Endothelial cell of umbilical vein (primary cell): Measurements from ENCODE around the gene KDM6B. TPM values are rescaled to one million over a fixed set of nuclear protein-coding genes. Genes with fewer than 3 reads are reported as not detected.

Experiments used
- BruUV-seq: library from RNA; stranded (reverse); fragments of 400-500 nt; replicated peaks from 2 replicates; lab custom pipeline; 2021; lab: Mats Ljungman, UMichigan
- CTCF ChIA-PET: fragments of 300-600, 350-600 bp; sonication (Branson Sonifier 250); formaldehyde crosslinking; loops from one replicate; lab custom pipeline; 2021; ENCODE audit warnings: antibody characterized with exemption, inconsistent platforms; lab: Charles Lee
- POLR2A ChIA-PET: fragments of 300-600, 350-600 bp; sonication (Branson Sonifier 250); formaldehyde crosslinking; loops from one replicate; lab custom pipeline; 2021; ENCODE audit warnings: antibody characterized with exemption, inconsistent platforms; lab: Charles Lee
- DNase-seq: peaks from one replicate; pipeline ENCODE4 v3.0.0-alpha.2; 2011; ENCODE audit warnings: low read depth, low spot score
- FAIRE-seq: peaks from 2 replicates; lab custom pipeline; 2011; peaks lifted over from hg19 to GRCh38; lab: Jason Lieb, UNC
- H2AFZ ChIP-seq: 2 replicates; pipeline ENCODE4 v1.6.0; 2012; ENCODE audit warnings: low read depth, low read length, control low read depth, inconsistent platforms
- H3K27ac ChIP-seq: 2 replicates; pipeline ENCODE4 v1.5.1; 2011; ENCODE audit warnings: low read depth, mild to moderate bottlenecking, control low read depth, low read length, moderate library complexity; ENCODE audit not compliant: insufficient read depth
- H3K27me3 ChIP-seq, 2 experiments: 2 replicates each; pipeline versions ENCODE4 v1.6.0 to v1.6.1; 2011; ENCODE audit warnings: low read length in 2 of 2, mixed read lengths in 1 of 2; ENCODE audit not compliant: control insufficient read depth in 2 of 2, insufficient read depth in 2 of 2
- H3K36me3 ChIP-seq, 2 experiments: 2 replicates in 1 of 2; 3 replicates in 1 of 2; pipeline ENCODE4 v1.5.1; 2011; ENCODE audit warnings: low read length in 2 of 2, mild to moderate bottlenecking in 1 of 2, moderate library complexity in 1 of 2; ENCODE audit not compliant: control insufficient read depth in 2 of 2, insufficient read depth in 2 of 2; ENCODE audit errors: extremely low read depth in 1 of 2
- H3K4me1 ChIP-seq: 3 replicates; pipeline ENCODE4 v1.5.1; 2011; ENCODE audit warnings: mild to moderate bottlenecking, low read length; ENCODE audit not compliant: control insufficient read depth, insufficient read depth; ENCODE audit errors: extremely low read depth
- H3K4me2 ChIP-seq: 2 replicates; pipeline ENCODE4 v1.6.1; 2011; ENCODE audit warnings: low read length, control low read depth, mixed read lengths; ENCODE audit not compliant: insufficient read depth
- H3K4me3 ChIP-seq, 3 experiments: fragments of 200-600 bp in 1 of 3; sonication (generic), shearing (Covaris generic) in 1 of 3; replicated peaks in 1 of 3; 2 replicates each; pipeline ENCODE4 v1.5.1; 2011 to 2016; ENCODE audit warnings: control low read depth in 3 of 3, low read length in 3 of 3, mild to moderate bottlenecking in 2 of 3, inconsistent platforms in 1 of 3, low read depth in 1 of 3, moderate library complexity in 1 of 3; ENCODE audit not compliant: insufficient read depth in 1 of 3
- H3K79me2 ChIP-seq: 2 replicates; pipeline ENCODE4 v1.6.0; 2012; ENCODE audit warnings: low read length, inconsistent platforms; ENCODE audit not compliant: control insufficient read depth, insufficient read depth
- H3K9ac ChIP-seq: replicated peaks from 2 replicates; pipeline ENCODE3; 2011; ENCODE audit warnings: low read length, control low read depth; ENCODE audit not compliant: insufficient read depth; ENCODE audit errors: extremely low read depth
- H3K9me1 ChIP-seq: replicated peaks from 3 replicates; pipeline ENCODE4 v1.6.0; 2011; ENCODE audit warnings: mild to moderate bottlenecking, low read length; ENCODE audit not compliant: control insufficient read depth, insufficient read depth; ENCODE audit errors: extremely low read depth
- H3K9me3 ChIP-seq: replicated peaks from 2 replicates; pipeline ENCODE4 v1.5.1; 2012; ENCODE audit warnings: low read length, inconsistent platforms; ENCODE audit not compliant: control insufficient read depth, insufficient read depth
- H4K20me1 ChIP-seq: replicated peaks from 2 replicates; pipeline ENCODE3; 2011; ENCODE audit warnings: mild to moderate bottlenecking, low read length; ENCODE audit not compliant: control insufficient read depth, insufficient read depth; ENCODE audit errors: extremely low read depth
- EZH2 ChIP-seq: IDR thresholded peaks from 2 replicates; pipeline ENCODE4 v1.6.1; 2012; ENCODE audit warnings: borderline replicate concordance, low read depth, mild to moderate bottlenecking, moderate library complexity, low read length, inconsistent platforms; ENCODE audit not compliant: severe bottlenecking
- FOS ChIP-seq: IDR thresholded peaks from 2 replicates; pipeline ENCODE4 v1.6.1; 2011; ENCODE audit warnings: mild to moderate bottlenecking, low read length, moderate library complexity, borderline replicate concordance; ENCODE audit not compliant: insufficient read depth
- GATA2 ChIP-seq: IDR thresholded peaks from 2 replicates; pipeline ENCODE4 v1.7.0; 2011; ENCODE audit warnings: low read depth, mild to moderate bottlenecking, moderate library complexity, mixed read lengths, low read length; ENCODE audit not compliant: insufficient read length, insufficient read depth
- JUN ChIP-seq: IDR thresholded peaks from 2 replicates; pipeline ENCODE4 v1.6.1; 2011; ENCODE audit warnings: borderline replicate concordance, low read depth; ENCODE audit not compliant: insufficient read length, insufficient read depth
- MYC ChIP-seq: IDR thresholded peaks from one replicate; pipeline ENCODE4 v1.6.1; 2011; ENCODE audit warnings: mild to moderate bottlenecking, low read depth, low read length
- POLR2A ChIP-seq: IDR thresholded peaks from 2 replicates; pipeline ENCODE4 v1.6.1; 2012; ENCODE audit warnings: low read depth, mild to moderate bottlenecking, control low read depth, low read length
- POLR2AphosphoS5 ChIP-seq: IDR thresholded peaks from 2 replicates; pipeline ENCODE4 v1.6.1; 2012; ENCODE audit warnings: low read depth, mild to moderate bottlenecking, control low read depth, low read length, moderate library complexity; ENCODE audit not compliant: insufficient read depth
- dilution Hi-C: fragments of 300-500 bp; cut with MboI; formaldehyde crosslinking; loops from one replicate; pipeline ENCODE4 v1.15.0; 2019; ENCODE audit warnings: low sequenced_read_pairs; ENCODE audit not compliant: extremely low pct_ligation_motif_present
- intact Hi-C: fragments of 100-400 bp; cut with micrococcal nuclease; formaldehyde crosslinking; loops from one replicate; pipeline ENCODE4 v1.10.0; 2022
- polyA plus RNA-seq, 4 experiments: library from polyadenylated mRNA; depleted of rRNA in 3 of 4; stranded (reverse) in 3 of 4; unstranded in 1 of 4; fragments of >200 nt; gene quantifications; 2 replicates each; pipeline versions ENCODE4 v1.2.1 to v1.2.3, GENCODE V29; 2011 to 2012; ENCODE audit warnings: missing spikeins in 1 of 4
- total RNA-seq: library from RNA; stranded (reverse); gene quantifications from 2 replicates; pipeline ENCODE4 v1.2.3, GENCODE V29; 2021
- TF ChIP-seq, protein P1 (sequence below), 2 donors: IDR thresholded peaks; 1 replicate in 1 of 2; 2 replicates in 1 of 2; pipeline ENCODE4 v1.5.1; 2011; ENCODE audit warnings: low read length in 2 of 2, mild to moderate bottlenecking in 2 of 2, moderate library complexity in 2 of 2, control low read depth in 1 of 2, inconsistent platforms in 1 of 2, low read depth in 1 of 2; ENCODE audit not compliant: insufficient read depth in 1 of 2; ENCODE audit errors: extremely low read depth in 1 of 2
- TF ChIP-seq, protein P2 (sequence below): IDR thresholded peaks from 2 replicates; pipeline ENCODE4 v1.6.1; 2011; ENCODE audit not compliant: insufficient read depth, insufficient read length

The KDM6B gene
- total and polyA plus RNA-seq, 2 donors (not counting 3 experiments of a cell fraction or from before 2014, with no cell fraction given) = 1.8 to 17.8 TPM

DNA sequence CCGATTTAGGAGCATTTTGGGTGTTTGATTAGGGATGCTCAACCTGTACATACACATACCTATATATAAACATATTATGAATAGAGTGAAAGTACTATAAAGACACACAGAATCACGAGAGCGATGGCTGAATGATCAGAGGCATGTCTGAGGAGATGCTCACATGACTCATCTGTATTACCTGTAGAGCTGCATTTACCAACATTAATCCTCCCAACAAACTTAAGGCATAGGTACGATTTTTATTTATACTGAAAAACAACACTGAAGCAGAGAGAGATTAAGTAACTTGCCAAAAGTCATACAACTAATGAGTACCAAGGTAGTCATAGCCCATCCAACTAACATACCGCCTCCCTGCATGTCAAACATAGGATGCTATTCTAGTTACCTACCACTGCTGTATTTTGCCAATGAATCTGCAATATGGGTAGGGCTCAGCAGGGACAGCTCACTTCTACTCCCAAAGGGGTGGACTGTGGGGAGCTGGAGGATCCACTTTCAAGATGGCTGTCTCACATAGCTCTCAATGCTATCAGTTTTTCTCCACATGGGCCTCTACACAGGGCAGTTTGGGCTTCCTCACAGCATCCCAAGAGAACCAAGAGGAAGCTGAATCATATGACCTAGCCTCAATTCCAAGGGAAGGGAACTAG, 31.1 kb downstream of the KDM6B start:
- Histone ChIP-seq H3K4me1 (no peaks in the 10 kb centered on the region), H3K9me1 (no peaks in the 10 kb centered on the region), H2AFZ (no peak overlapping the region), H3K4me2 (no peak overlapping the region), H3K9ac (no peak overlapping the region), H3K9me3 (no peaks in the 10 kb centered on the region), H3K27ac (no peak overlapping the region), H3K79me2 (no peaks in the 10 kb centered on the region), H3K4me3 (no peak overlapping the region), H3K36me3 (peaks cover 2 to 3% of the 10 kb centered on the region in 2 experiments), H4K20me1 (peaks cover 2% of the 10 kb centered on the region), H3K27me3 (no peaks in the 10 kb centered on the region)
- dilution Hi-C loops = no loop called here
- TF ChIP-seq MYC (no peak), EZH2 (no peak), GATA2 (no peak), FOS (no peak), JUN (no peak), POLR2A (no peak), POLR2AphosphoS5 (no peak)
- TF ChIP-seq, protein P1, sequence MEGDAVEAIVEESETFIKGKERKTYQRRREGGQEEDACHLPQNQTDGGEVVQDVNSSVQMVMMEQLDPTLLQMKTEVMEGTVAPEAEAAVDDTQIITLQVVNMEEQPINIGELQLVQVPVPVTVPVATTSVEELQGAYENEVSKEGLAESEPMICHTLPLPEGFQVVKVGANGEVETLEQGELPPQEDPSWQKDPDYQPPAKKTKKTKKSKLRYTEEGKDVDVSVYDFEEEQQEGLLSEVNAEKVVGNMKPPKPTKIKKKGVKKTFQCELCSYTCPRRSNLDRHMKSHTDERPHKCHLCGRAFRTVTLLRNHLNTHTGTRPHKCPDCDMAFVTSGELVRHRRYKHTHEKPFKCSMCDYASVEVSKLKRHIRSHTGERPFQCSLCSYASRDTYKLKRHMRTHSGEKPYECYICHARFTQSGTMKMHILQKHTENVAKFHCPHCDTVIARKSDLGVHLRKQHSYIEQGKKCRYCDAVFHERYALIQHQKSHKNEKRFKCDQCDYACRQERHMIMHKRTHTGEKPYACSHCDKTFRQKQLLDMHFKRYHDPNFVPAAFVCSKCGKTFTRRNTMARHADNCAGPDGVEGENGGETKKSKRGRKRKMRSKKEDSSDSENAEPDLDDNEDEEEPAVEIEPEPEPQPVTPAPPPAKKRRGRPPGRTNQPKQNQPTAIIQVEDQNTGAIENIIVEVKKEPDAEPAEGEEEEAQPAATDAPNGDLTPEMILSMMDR (IDR thresholded peaks at IDR 0.05; ENCODE audit: extremely low read depth in 1 of 2, insufficient read depth in 1 of 2, low read depth in 1 of 2, low read length in 2 of 2) = no peak
- TF ChIP-seq, protein P2, sequence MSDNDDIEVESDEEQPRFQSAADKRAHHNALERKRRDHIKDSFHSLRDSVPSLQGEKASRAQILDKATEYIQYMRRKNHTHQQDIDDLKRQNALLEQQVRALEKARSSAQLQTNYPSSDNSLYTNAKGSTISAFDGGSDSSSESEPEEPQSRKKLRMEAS = no peak
- BruUV-seq = no TSS peak
- FAIRE-seq (no peak), DNase-seq (no peak)
- intact Hi-C loops = no loop called here
- ChIA-PET POLR2A (no interaction called here), CTCF (interaction anchor here (1.0 to 5.2 kb wide), 7 partner anchors 8 to 125 kb away, joined by 3 to 58 read pairs (median 7); partner anchors contain the start of gene NAA38)
